ENCODE results near the gene SLC13A5.
"Not testable (repeated sequence)": the region's sequence is repeated elsewhere in the genome, so short reads cannot be mapped to it uniquely, and the experiment has no call there.

Gene SLC13A5

GRCh38 chr17:6753006-6753445 is 39.9 kb upstream of the SLC13A5 start:
- TF ChIP-seq CTCF (IDR thresholded peaks at IDR 0.05; ENCODE audit: low read depth, low read length): no peak
- H3K4me3 ChIP-seq (ENCODE audit: low read depth, low read length): peak overlapping the region; percentile 25; the same call in 1 of the 2 replicates

- peak overlapping the region; percentile 25; the same call in 1 of the 2 replicates for H3K4me3 ChIP-seq (ENCODE audit: low read depth, low read length)
- TF ChIP-seq CTCF (IDR thresholded peaks at IDR 0.05; ENCODE audit: low read depth, low read length): no peak
These were observed 39.1 kb upstream of the SLC13A5 start for GRCh38 chr17:6752068-6752909.

GRCh38 chr17:6749519-6749918 is 36.4 kb upstream of the SLC13A5 start:
- H3K4me3 ChIP-seq (ENCODE audit: low read depth, low read length): no peak overlapping the region
- TF ChIP-seq CTCF (IDR thresholded peaks at IDR 0.05; ENCODE audit: low read depth, low read length): no peak

- no peak overlapping the region for H3K4me3 ChIP-seq (ENCODE audit: low read depth, low read length)
- TF ChIP-seq CTCF (IDR thresholded peaks at IDR 0.05; ENCODE audit: low read depth, low read length): no peak
These were observed 35.4 kb upstream of the SLC13A5 start for GRCh38 chr17:6748617-6749016.

GRCh38 chr17:6746665-6747064 is 33.5 kb upstream of the SLC13A5 start:
- not testable (repeated sequence) for H3K4me3 ChIP-seq (ENCODE audit: low read depth, low read length)

- H3K4me3 ChIP-seq (ENCODE audit: low read depth, low read length): no peak overlapping the region
- no peak for TF ChIP-seq CTCF (IDR thresholded peaks at IDR 0.05; ENCODE audit: low read depth, low read length)
These were observed 16.4 kb upstream of the SLC13A5 start for GRCh38 chr17:6729531-6729930.

- no peak for TF ChIP-seq CTCF (IDR thresholded peaks at IDR 0.05; ENCODE audit: low read depth, low read length)
- no peak overlapping the region for H3K4me3 ChIP-seq (ENCODE audit: low read depth, low read length)
These were observed 10.8 kb upstream of the SLC13A5 start for GRCh38 chr17:6724009-6724408.
